DND-41 (cell line): Measurements from ENCODE around the gene APBA3.

ENCODE experiments used
- EZH2 ChIP-seq: IDR thresholded peaks from 3 replicates; pipeline ENCODE4 v1.6.1; 2012; ENCODE audit warnings: borderline replicate concordance, low read depth, mild to moderate bottlenecking, moderate library complexity, low read length, inconsistent platforms; ENCODE audit not compliant: severe bottlenecking
- TF ChIP-seq, protein P1 (sequence below): IDR thresholded peaks from 2 replicates; pipeline ENCODE4 v1.5.1; 2012; ENCODE audit warnings: borderline replicate concordance, low read length, moderate library complexity, mild to moderate bottlenecking; ENCODE audit not compliant: poor library complexity, severe bottlenecking; ENCODE audit errors: extremely low read depth

DNA sequence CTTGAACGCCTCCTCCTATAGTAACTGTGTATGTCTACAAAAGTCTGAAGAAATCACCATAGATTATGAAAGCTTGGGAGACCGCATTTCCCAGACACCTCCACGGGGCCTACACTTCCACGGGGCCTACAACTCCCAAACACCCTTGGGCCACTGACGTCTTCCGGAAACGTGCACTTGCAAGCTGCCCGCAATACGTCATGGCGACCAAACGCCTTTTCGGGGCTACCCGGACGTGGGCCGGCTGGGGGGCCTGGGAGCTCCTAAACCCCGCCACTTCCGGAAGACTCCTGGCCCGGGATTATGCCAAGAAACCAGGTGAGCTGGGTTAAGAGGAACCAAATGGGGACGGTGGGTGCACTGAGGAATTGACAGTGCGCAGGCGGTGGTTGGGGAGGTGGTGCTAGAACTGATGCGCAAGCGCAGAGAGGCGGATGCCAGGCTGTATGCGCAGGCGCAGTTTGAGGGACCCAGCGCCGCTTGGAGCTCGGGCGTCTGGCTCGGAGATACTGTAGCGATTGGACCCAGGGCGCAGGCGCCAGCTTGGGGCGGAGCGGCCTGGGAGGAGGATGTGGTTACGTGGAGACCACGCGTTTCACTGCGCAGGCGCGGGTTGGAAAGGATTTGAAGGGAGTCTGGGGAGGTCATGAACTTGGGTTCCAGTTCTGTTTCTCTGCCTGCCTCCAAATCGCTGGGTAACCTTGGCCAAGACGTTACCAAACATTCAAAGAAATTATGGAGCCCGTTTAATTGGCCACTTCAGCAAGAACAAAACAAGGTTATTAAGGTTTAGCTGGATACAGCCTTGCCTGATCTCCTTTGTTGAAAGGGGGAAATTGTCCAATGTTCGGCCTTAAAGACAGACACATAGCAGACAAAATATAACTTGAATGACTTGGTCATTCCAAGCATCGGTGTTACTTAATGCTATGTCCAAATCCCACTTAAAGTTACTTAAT, 1.3 kb upstream of the APBA3 start, which contains the start of gene MRPL54:
- TF ChIP-seq, protein P1, sequence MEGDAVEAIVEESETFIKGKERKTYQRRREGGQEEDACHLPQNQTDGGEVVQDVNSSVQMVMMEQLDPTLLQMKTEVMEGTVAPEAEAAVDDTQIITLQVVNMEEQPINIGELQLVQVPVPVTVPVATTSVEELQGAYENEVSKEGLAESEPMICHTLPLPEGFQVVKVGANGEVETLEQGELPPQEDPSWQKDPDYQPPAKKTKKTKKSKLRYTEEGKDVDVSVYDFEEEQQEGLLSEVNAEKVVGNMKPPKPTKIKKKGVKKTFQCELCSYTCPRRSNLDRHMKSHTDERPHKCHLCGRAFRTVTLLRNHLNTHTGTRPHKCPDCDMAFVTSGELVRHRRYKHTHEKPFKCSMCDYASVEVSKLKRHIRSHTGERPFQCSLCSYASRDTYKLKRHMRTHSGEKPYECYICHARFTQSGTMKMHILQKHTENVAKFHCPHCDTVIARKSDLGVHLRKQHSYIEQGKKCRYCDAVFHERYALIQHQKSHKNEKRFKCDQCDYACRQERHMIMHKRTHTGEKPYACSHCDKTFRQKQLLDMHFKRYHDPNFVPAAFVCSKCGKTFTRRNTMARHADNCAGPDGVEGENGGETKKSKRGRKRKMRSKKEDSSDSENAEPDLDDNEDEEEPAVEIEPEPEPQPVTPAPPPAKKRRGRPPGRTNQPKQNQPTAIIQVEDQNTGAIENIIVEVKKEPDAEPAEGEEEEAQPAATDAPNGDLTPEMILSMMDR, result no peak
- TF ChIP-seq EZH2, result no peak
